ENCODE measurements around the gene ITGA7. TPM values are rescaled to one million over a fixed set of nuclear protein-coding genes. Genes with fewer than 3 reads are reported as not detected.
A peak's percentile ranks its signal among the peaks of the same experiment; 100 is the strongest.

Gene ITGA7
- total RNA-seq, 2 experiments from 2014 or later: 4.3 to 4.8 TPM

- peaks cover 3% of the 10 kb centered on the region for H3K36me3 Mint-ChIP-seq (ENCODE audit: low read depth)
- no peak overlapping the region for H3K4me3 Mint-ChIP-seq
- peaks cover 25% of the 10 kb centered on the region for H3K4me1 Mint-ChIP-seq (ENCODE audit: low read depth)
- ATAC-seq (no peak), DNase-seq (no peak)
- H3K27me3 Mint-ChIP-seq: peaks cover 16% of the 10 kb centered on the region
- no peak overlapping the region for H3K27ac Mint-ChIP-seq
- POLR2A ChIA-PET: no interaction called here
- CTCF ChIA-PET: interaction anchor here (1.1 to 2.4 kb wide), 4 partner anchors 11 to 596 kb away, joined by 3 to 12 read pairs (median 6); no protein-coding TSS in a partner anchor
- TF ChIP-seq CTCF (IDR thresholded peaks at IDR 0.05): no peak
- intact Hi-C loops (cut with micrococcal nuclease): no loop called here
- no peaks in the 10 kb centered on the region for H3K9me3 Mint-ChIP-seq
These were observed 5.2 kb upstream of the ITGA7 start for GRCh38 chr12:55712700-55713415.

- POLR2A ChIA-PET: interaction anchor here (1.2 kb wide), 1 partner anchor 17 kb away, joined by 4 read pairs; the partner anchor contains the start of gene CD63
- H3K27ac Mint-ChIP-seq: no peak overlapping the region
- ATAC-seq (no peak), DNase-seq (no peak)
- intact Hi-C loops (cut with micrococcal nuclease): no loop called here
- H3K9me3 Mint-ChIP-seq: no peaks in the 10 kb centered on the region
- peaks cover 20% of the 10 kb centered on the region for H3K4me1 Mint-ChIP-seq (ENCODE audit: low read depth)
- TF ChIP-seq CTCF (IDR thresholded peaks at IDR 0.05): no peak
- H3K36me3 Mint-ChIP-seq (ENCODE audit: low read depth): peaks cover 3% of the 10 kb centered on the region
- H3K4me3 Mint-ChIP-seq: no peak overlapping the region
- CTCF ChIA-PET: interaction anchor here (1.5 to 2.4 kb wide), 2 partner anchors 12 to 55 kb away, joined by 7 to 12 read pairs; no protein-coding TSS in a partner anchor
- H3K27me3 Mint-ChIP-seq: peaks cover 20% of the 10 kb centered on the region
These were observed 4.3 kb upstream of the ITGA7 start for GRCh38 chr12:55711786-55712553.

- ChIA-PET CTCF (no interaction called here), POLR2A (no interaction called here)
- H3K4me1 Mint-ChIP-seq (ENCODE audit: low read depth): peaks cover 12% of the 10 kb centered on the region
- DNase-seq: no peak
- no peak overlapping the region for H3K27ac Mint-ChIP-seq
- no peaks in the 10 kb centered on the region for H3K36me3 Mint-ChIP-seq (ENCODE audit: low read depth)
- intact Hi-C loops (cut with micrococcal nuclease): no loop called here
- H3K9me3 Mint-ChIP-seq: no peaks in the 10 kb centered on the region
- H3K27me3 Mint-ChIP-seq: peaks cover 22% of the 10 kb centered on the region
- TF ChIP-seq CTCF (IDR thresholded peaks at IDR 0.05): no peak
- ATAC-seq: no peak
- H3K4me3 Mint-ChIP-seq: peak overlapping the region; percentile 73
These were observed 1.1 kb upstream of the ITGA7 start for GRCh38 chr12:55708695-55709233.

- Mint-ChIP-seq H3K9me3 (no peaks in the 10 kb centered on the region), H3K36me3 (ENCODE audit: low read depth) (no peaks in the 10 kb centered on the region), H3K4me1 (ENCODE audit: low read depth) (peaks cover 12% of the 10 kb centered on the region), H3K27ac (no peak overlapping the region), H3K4me3 (peak overlapping the region; percentile 63), H3K27me3 (peaks cover 22% of the 10 kb centered on the region)
- ChIA-PET CTCF (interaction anchor here (0.7 to 2.3 kb wide), 5 partner anchors 8 to 32 kb away, joined by 3 to 10 read pairs (median 4); partner anchors contain the start of gene BLOC1S1), POLR2A (interaction anchor here (1.1 to 2.8 kb wide), 2 partner anchors 8 to 44 kb away, joined by 3 to 13 read pairs; partner anchors contain the start of gene BLOC1S1)
- no peak for TF ChIP-seq CTCF (IDR thresholded peaks at IDR 0.05)
- intact Hi-C loops (cut with micrococcal nuclease): no loop called here
- peak; percentile 41 for ATAC-seq
- peak; percentile 37 for DNase-seq
These were observed 459 bp downstream of the ITGA7 start for GRCh38 chr12:55707219-55707671.

Measured in activated CD8-positive, alpha-beta T cell treated with anti-CD3 and anti-CD28 coated beads for 36 hours (primary cell).